PC-9 (cell line): ENCODE results near the gene HHATL. TPM values are rescaled to one million over a fixed set of nuclear protein-coding genes. Genes with fewer than 3 reads are reported as not detected.

Experiments used
- BruUV-seq: library from RNA; stranded (reverse); fragments of 400-500 nt; replicated peaks from 2 replicates; lab custom pipeline; 2021; lab: Mats Ljungman, UMichigan
- CTCF ChIA-PET: fragments of 300-600 bp; sonication (Branson Sonifier 250); formaldehyde crosslinking; loops from one replicate; lab custom pipeline; 2022; ENCODE audit warnings: antibody characterized with exemption; lab: Charles Lee
- POLR2A ChIA-PET: fragments of 300-600 bp; sonication (Branson Sonifier 250); formaldehyde crosslinking; loops from one replicate; lab custom pipeline; 2022; ENCODE audit warnings: antibody characterized with exemption; ENCODE audit not compliant: unreplicated experiment; lab: Charles Lee
- DNase-seq, 2 experiments: peaks; one replicate each; pipeline versions ENCODE4 v3.0.0 to v3.0.0-alpha.2; 2015 to 2022; ENCODE audit warnings: mixed read lengths in 1 of 2
- H2AFZ ChIP-seq: fragments of 200-600 bp; sonication (generic); 2 replicates; pipeline ENCODE4 v1.8.1; 2017; ENCODE audit warnings: antibody characterized with exemption
- H3F3A ChIP-seq: fragments of 200-600 bp; sonication (generic); 2 replicates; pipeline ENCODE4 v1.8.1; 2017; ENCODE audit warnings: antibody characterized with exemption, mild to moderate bottlenecking, low read depth; ENCODE audit not compliant: insufficient read depth
- H3K27ac ChIP-seq: fragments of 200-600 bp; sonication (generic); 2 replicates; pipeline ENCODE4 v1.6.1; 2016; ENCODE audit warnings: mixed run types
- H3K27me3 ChIP-seq: fragments of 200-600 bp; sonication (generic); 2 replicates; pipeline ENCODE4 v1.6.1; 2016; ENCODE audit warnings: low read depth, mixed run types; ENCODE audit not compliant: insufficient read depth
- H3K36me3 ChIP-seq: fragments of 200-600 bp; sonication (generic); 2 replicates; pipeline ENCODE4 v1.6.1; 2016; ENCODE audit warnings: low read depth, mixed run types
- H3K4me1 ChIP-seq: fragments of 200-600 bp; sonication (generic); replicated peaks from 2 replicates; pipeline ENCODE4 v1.6.1; 2016; ENCODE audit warnings: mixed run types; ENCODE audit not compliant: insufficient read depth
- H3K4me2 ChIP-seq: fragments of 200-600 bp; sonication (generic); 2 replicates; pipeline ENCODE4 v1.6.1; 2017; ENCODE audit warnings: mixed run types
- H3K4me3 ChIP-seq: fragments of 200-600 bp; sonication (generic); 2 replicates; pipeline ENCODE4 v1.6.1; 2016; ENCODE audit warnings: mixed run types
- H3K79me2 ChIP-seq: fragments of 200-600 bp; sonication (generic); 2 replicates; pipeline ENCODE4 v1.6.1; 2017; ENCODE audit warnings: low read depth, mixed run types
- H3K9me2 ChIP-seq: fragments of 200-600 bp; sonication (generic); 2 replicates; pipeline ENCODE4 v1.8.1; 2017; ENCODE audit warnings: mild to moderate bottlenecking; ENCODE audit not compliant: insufficient read depth
- H3K9me3 ChIP-seq: fragments of 200-600 bp; sonication (generic); 2 replicates; pipeline ENCODE4 v1.8.1; 2016; ENCODE audit warnings: low read depth; ENCODE audit not compliant: insufficient read depth
- H4K20me1 ChIP-seq: fragments of 200-600 bp; sonication (generic); 2 replicates; pipeline ENCODE4 v1.8.1; 2017; ENCODE audit not compliant: insufficient read depth
- CTCF ChIP-seq: fragments of 200-600 bp; sonication (generic); conservative IDR thresholded peaks from 2 replicates; pipeline ENCODE4 v1.6.1; 2017; ENCODE audit warnings: mixed run types, antibody characterized with exemption, mild to moderate bottlenecking, moderate library complexity
- EZH2 ChIP-seq: fragments of 200-600 bp; sonication (generic); IDR thresholded peaks from 2 replicates; pipeline ENCODE4 v1.8.0; 2017; ENCODE audit warnings: antibody characterized with exemption, low read depth
- intact Hi-C: fragments of 100-400 bp; cut with micrococcal nuclease; formaldehyde crosslinking; loops from one replicate; pipeline ENCODE4 v1.10.0; 2022; ENCODE audit not compliant: unreplicated experiment
- total RNA-seq: library from RNA; stranded (reverse); gene quantifications from 2 replicates; pipeline ENCODE4 v1.2.3, GENCODE V29; 2021

Gene HHATL
- total RNA-seq, 1 experiment from 2014 or later = not detected

- intact Hi-C loops = no loop called here
- no peaks in the 10 kb centered on the region for H3K36me3 ChIP-seq
- no TSS peak for BruUV-seq
- H3K9me3 ChIP-seq = no peaks in the 10 kb centered on the region
- no peaks in the 10 kb centered on the region for H3K79me2 ChIP-seq
- no peak overlapping the region for H3K4me3 ChIP-seq
- no peak overlapping the region for H3K27ac ChIP-seq
- CTCF ChIA-PET = no interaction called here
- TF ChIP-seq CTCF = no peak
- TF ChIP-seq EZH2 = no peak
- H4K20me1 ChIP-seq = no peaks in the 10 kb centered on the region
- H3K9me2 ChIP-seq = no peaks in the 10 kb centered on the region
- H3K4me2 ChIP-seq = no peak overlapping the region
- no peaks in the 10 kb centered on the region for H3F3A ChIP-seq
- no peaks in the 10 kb centered on the region for H3K4me1 ChIP-seq
- no peak overlapping the region for H2AFZ ChIP-seq
- no peaks in the 10 kb centered on the region for H3K27me3 ChIP-seq
- POLR2A ChIA-PET = interaction anchor here (0.7 kb wide), 1 partner anchor 107 kb away, joined by 6 read pairs; no protein-coding TSS in a partner anchor
- no peak for DNase-seq
These were observed 38.8 kb downstream of the HHATL start for GRCh38 chr3:42663581-42664437.

GRCh38 chr3:42662813-42663535 lies 39.6 kb downstream of the HHATL start:
- H3K9me3 ChIP-seq = no peaks in the 10 kb centered on the region
- ChIA-PET CTCF (no interaction called here), POLR2A (no interaction called here)
- H3K4me3 ChIP-seq = no peak overlapping the region
- no peak for DNase-seq
- no peaks in the 10 kb centered on the region for H3K27me3 ChIP-seq
- H3K27ac ChIP-seq = no peak overlapping the region
- TF ChIP-seq EZH2 (no peak), CTCF (no peak)
- H3K79me2 ChIP-seq = no peaks in the 10 kb centered on the region
- no peaks in the 10 kb centered on the region for H3K36me3 ChIP-seq
- intact Hi-C loops = no loop called here
- BruUV-seq = no TSS peak
- no peaks in the 10 kb centered on the region for H3K4me1 ChIP-seq
- H3F3A ChIP-seq = no peaks in the 10 kb centered on the region
- H2AFZ ChIP-seq = no peak overlapping the region
- no peaks in the 10 kb centered on the region for H4K20me1 ChIP-seq
- H3K9me2 ChIP-seq = no peaks in the 10 kb centered on the region
- H3K4me2 ChIP-seq = no peak overlapping the region

- Histone ChIP-seq H3K9me2 (no peaks in the 10 kb centered on the region), H3K27ac (no peak overlapping the region), H3F3A (no peaks in the 10 kb centered on the region), H4K20me1 (no peaks in the 10 kb centered on the region), H3K36me3 (no peaks in the 10 kb centered on the region), H2AFZ (no peak overlapping the region), H3K9me3 (no peaks in the 10 kb centered on the region), H3K4me1 (no peaks in the 10 kb centered on the region), H3K4me3 (no peak overlapping the region), H3K27me3 (no peaks in the 10 kb centered on the region), H3K4me2 (no peak overlapping the region), H3K79me2 (no peaks in the 10 kb centered on the region)
- BruUV-seq = no TSS peak
- POLR2A ChIA-PET = interaction anchor here (0.5 kb wide), 1 partner anchor 31 kb away, joined by 5 read pairs; no protein-coding TSS in a partner anchor
- DNase-seq = no peak
- intact Hi-C loops = no loop called here
- CTCF ChIA-PET = no interaction called here
- TF ChIP-seq EZH2 (no peak), CTCF (no peak)
These were observed 40.4 kb downstream of the HHATL start for GRCh38 chr3:42662037-42662812.
